Gastrocnemius medialis (tissue), 4 donors: Measurements from ENCODE around the gene DNAJC7. TPM values are rescaled to one million over a fixed set of nuclear protein-coding genes. Genes with fewer than 3 reads are reported as not detected.

ENCODE experiments used
- ATAC-seq, 2 donors: fragments of 150-250 bp; one replicate each; pipeline ENCODE4 v1.9.1; 2016
- DNase-seq, 2 donors: peaks; one replicate each; pipeline ENCODE4 v3.0.0-alpha.2; 2019
- H3K27ac ChIP-seq, 4 donors: fragments of 200-600 bp; sonication (generic); 1 replicate in 1 of 4; 2 replicates in 3 of 4; pipeline ENCODE4 v1.5.1; 2016 to 2018; ENCODE audit warnings: mild to moderate bottlenecking in 2 of 4, moderate library complexity in 1 of 4
- H3K27me3 ChIP-seq, 3 donors: fragments of 200-600 bp; sonication (generic) in 2 of 3; 1 replicate in 1 of 3; 2 replicates in 2 of 3; pipeline versions ENCODE4 v1.5.1 to v1.6.0; 2016 to 2019; ENCODE audit warnings: mild to moderate bottlenecking in 1 of 3, moderate library complexity in 1 of 3
- H3K36me3 ChIP-seq, 2 donors: fragments of 200-600 bp; sonication (generic) in 1 of 2; one replicate each; pipeline ENCODE4 v1.5.1; 2017 to 2018
- H3K4me1 ChIP-seq, 2 donors: fragments of 200-600 bp; sonication (generic) in 1 of 2; one replicate each; pipeline ENCODE4 v1.5.1; 2016 to 2017; ENCODE audit warnings: mild to moderate bottlenecking in 2 of 2
- H3K4me3 ChIP-seq, 4 donors: fragments of 200-600 bp; sonication (generic) in 3 of 4; 1 replicate in 1 of 4; 2 replicates in 3 of 4; pipeline ENCODE4 v1.5.1; 2016 to 2019; ENCODE audit warnings: mild to moderate bottlenecking in 2 of 4
- H3K9me3 ChIP-seq, 3 donors: fragments of 200-600 bp; sonication (generic) in 2 of 3; 1 replicate in 1 of 3; 2 replicates in 2 of 3; pipeline ENCODE4 v1.5.1; 2016 to 2019
- CTCF ChIP-seq, 5 experiments: fragments of 450-650 bp in 3 of 5; fragments of 200-600 bp in 2 of 5; sonication (generic) in 2 of 5; IDR thresholded peaks in 4 of 5; conservative IDR thresholded peaks in 1 of 5; 1 replicate in 4 of 5; 2 replicates in 1 of 5; pipeline ENCODE4 v1.5.1; 2016 to 2019; ENCODE audit warnings: antibody characterized with exemption in 5 of 5, mild to moderate bottlenecking in 3 of 5, moderate library complexity in 3 of 5
- POLR2A ChIP-seq, 2 donors: fragments of 450-650 bp; IDR thresholded peaks; one replicate each; pipeline ENCODE4 v1.6.1; 2017; ENCODE audit warnings: antibody characterized with exemption in 2 of 2, mild to moderate bottlenecking in 2 of 2, moderate library complexity in 2 of 2
- in situ Hi-C, 4 donors: fragments of 200-750 bp; cut with MboI; loops; one replicate each; pipeline versions ENCODE4 v1.15.0 to v1.8.0; 2017; ENCODE audit warnings: low sequenced_read_pairs in 4 of 4
- intact Hi-C: fragments of 100-400 bp; cut with DNase I; formaldehyde crosslinking; loops from one replicate; pipeline ENCODE4 v1.15.1; 2023; ENCODE audit warnings: low total_unique reads
- total RNA-seq, 4 donors: library from RNA; depleted of rRNA; stranded (reverse); fragments of >200 nt; gene quantifications; one replicate each; pipeline versions ENCODE4 v1.1.0 to v1.2.3, GENCODE V29; 2016

The DNAJC7 gene
- total RNA-seq, 4 donors from 2014 or later, result 64.4 to 78.9 (median 66.4) TPM

- H3K27me3 ChIP-seq, result no peaks in the 10 kb centered on the region
- no peaks in the 10 kb centered on the region for H3K36me3 ChIP-seq
- intact Hi-C loops (no loop called here), in situ Hi-C loops (no loop called here)
- DNase-seq (no peak), ATAC-seq (no peak)
- H3K9me3 ChIP-seq, result no peaks in the 10 kb centered on the region
- TF ChIP-seq CTCF (IDR thresholded peaks at IDR 0.05 in 4 of 5, conservative IDR thresholded peaks at IDR 0.05 in 1 of 5) (no peak), POLR2A (IDR thresholded peaks at IDR 0.05) (no peak)
- no peak overlapping the region for H3K4me3 ChIP-seq
- peak overlapping the region in 2 of 4 donors; percentile 84 to 97 for H3K27ac ChIP-seq
- H3K4me1 ChIP-seq, result peaks cover 5 to 12% of the 10 kb centered on the region in 2 donors
Observed at GRCh38 chr17:41928693-41929251, 88.5 kb downstream of the DNAJC7 start.

Other genes with a start within 250 kb of the DNAJC7 start
- gene JUP, start 230.7 kb downstream of the DNAJC7 start, total RNA-seq, result 100 to 1,000 TPM in 3 of 4 donors, 10 to 100 TPM in 1; 88.8 to 135 (median 113) TPM
- gene P3H4, start 205.5 kb downstream of the DNAJC7 start, total RNA-seq, result 1 to 10 TPM; 1.8 to 4.0 (median 2.9) TPM
- 10 to 100 TPM in 2 of 4 donors, 1 to 10 TPM in 2; 7.0 to 12.9 (median 9.7) TPM for gene FKBP10, start 204.4 kb downstream of the DNAJC7 start, total RNA-seq
- 10 to 100 TPM; 13.8 to 27.6 (median 23.1) TPM for gene NT5C3B, start 181.2 kb downstream of the DNAJC7 start, total RNA-seq
- under 1 TPM in 1 of 4 donors, not detected in 3; 0.31 TPM for gene KLHL10, start 179.6 kb downstream of the DNAJC7 start, total RNA-seq
- gene KLHL11, start 152.0 kb downstream of the DNAJC7 start, total RNA-seq, result 1 to 10 TPM; 2.2 to 4.7 (median 3.8) TPM
- 10 to 100 TPM; 20.8 to 35.0 (median 30.7) TPM for gene ACLY, start 98.5 kb downstream of the DNAJC7 start, total RNA-seq
- 1 to 10 TPM in 1 of 4 donors, under 1 TPM in 2, not detected in 1; 0.13 to 1.3 (median 0.20) TPM for gene ODAD4, start 86.8 kb downstream of the DNAJC7 start, total RNA-seq
- 10 to 100 TPM; 15.1 to 26.2 (median 20.4) TPM for gene CNP, start 50.6 kb downstream of the DNAJC7 start, total RNA-seq
- gene NKIRAS2, start 2.7 kb upstream of the DNAJC7 start, total RNA-seq, result 10 to 100 TPM; 48.8 to 77.0 (median 63.4) TPM
- under 1 TPM; 0.13 to 0.86 (median 0.38) TPM for gene C17orf113, start 33.2 kb upstream of the DNAJC7 start, total RNA-seq
- under 1 TPM in 2 of 4 donors, not detected in 2; 0.26 to 0.78 TPM for gene ZNF385C, start 81.0 kb upstream of the DNAJC7 start, total RNA-seq
- 1 to 10 TPM; 1.1 to 4.4 (median 3.1) TPM for gene DHX58, start 95.3 kb upstream of the DNAJC7 start, total RNA-seq
- 10 to 100 TPM in 1 of 4 donors, 1 to 10 TPM in 3; 1.8 to 15.0 (median 6.3) TPM for gene KAT2A, start 103.9 kb upstream of the DNAJC7 start, total RNA-seq
- not detected for gene HSPB9, start 105.4 kb upstream of the DNAJC7 start, total RNA-seq
- 10 to 100 TPM; 33.0 to 42.5 (median 37.6) TPM for gene RAB5C, start 137.6 kb upstream of the DNAJC7 start, total RNA-seq
- gene KCNH4, start 163.7 kb upstream of the DNAJC7 start, total RNA-seq, result not detected
- not detected for gene HCRT, start 168.0 kb upstream of the DNAJC7 start, total RNA-seq
- gene GHDC, start 177.1 kb upstream of the DNAJC7 start, total RNA-seq, result 10 to 100 TPM; 13.8 to 20.0 (median 18.2) TPM